B cell (primary cell): ENCODE results near the gene CHST15.

ENCODE experiments used
- CTCF ChIP-seq: fragments of 200-600 bp; IDR thresholded peaks from one replicate; pipeline ENCODE4 v1.8.0; 2022; ENCODE audit warnings: antibody characterized with exemption, mild to moderate bottlenecking
- EZH2 ChIP-seq: IDR thresholded peaks from 2 replicates; pipeline ENCODE4 v1.6.1; 2012; ENCODE audit warnings: borderline replicate concordance, low read depth, mild to moderate bottlenecking, moderate library complexity, low read length; ENCODE audit not compliant: insufficient read depth, poor library complexity, severe bottlenecking

- TF ChIP-seq CTCF (no peak), EZH2 (no peak)
These were observed 94.1 kb downstream of the CHST15 start for GRCh38 chr10:123999261-123999660.
